Stimulated activated CD4-positive, alpha-beta T cell treated with anti-CD3 and anti-CD28 coated beads, Interleukin-2, amount 100 ng/mL, for 24 hours (primary cell): Measurements from ENCODE around the gene STEAP1B.
A peak's percentile ranks its signal among the peaks of the same experiment; 100 is the strongest.
"Not testable (repeated sequence)": the region's sequence is repeated elsewhere in the genome, so short reads cannot be mapped to it uniquely, and the experiment has no call there.

Source experiments
- DNase-seq, 2 donors: peaks; one replicate each; pipeline ENCODE4 v3.0.0-alpha.2; 2020

STEAP1B gene

DNA sequence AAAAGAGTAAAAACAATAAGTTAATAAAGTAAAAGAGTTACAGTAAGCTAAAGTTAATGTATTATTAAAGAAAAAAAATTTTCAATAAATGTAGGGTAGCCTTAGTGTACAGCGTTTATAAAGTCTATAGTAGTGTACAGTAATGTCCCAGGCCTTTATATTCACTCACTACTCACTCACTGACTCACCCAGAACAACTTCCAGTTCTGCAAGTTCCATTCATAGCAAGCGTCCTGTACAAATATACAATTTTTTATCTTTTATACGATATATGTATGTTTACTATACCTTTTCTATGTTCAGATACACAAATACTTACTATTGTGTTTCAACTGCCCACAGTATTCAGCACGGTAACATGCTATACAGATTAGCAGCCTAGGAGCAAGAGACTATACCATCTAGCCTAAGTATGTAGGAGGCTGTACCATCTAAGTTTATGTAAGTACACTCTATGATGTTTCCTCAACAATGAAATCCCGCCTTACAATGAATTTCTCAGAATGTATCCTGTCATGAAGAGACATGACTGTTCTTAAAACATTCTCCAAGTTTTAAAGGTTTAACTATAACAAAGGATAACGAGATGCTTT lies 3.6 kb downstream of the STEAP1B start:
- DNase-seq, result not testable (repeated sequence)

DNA sequence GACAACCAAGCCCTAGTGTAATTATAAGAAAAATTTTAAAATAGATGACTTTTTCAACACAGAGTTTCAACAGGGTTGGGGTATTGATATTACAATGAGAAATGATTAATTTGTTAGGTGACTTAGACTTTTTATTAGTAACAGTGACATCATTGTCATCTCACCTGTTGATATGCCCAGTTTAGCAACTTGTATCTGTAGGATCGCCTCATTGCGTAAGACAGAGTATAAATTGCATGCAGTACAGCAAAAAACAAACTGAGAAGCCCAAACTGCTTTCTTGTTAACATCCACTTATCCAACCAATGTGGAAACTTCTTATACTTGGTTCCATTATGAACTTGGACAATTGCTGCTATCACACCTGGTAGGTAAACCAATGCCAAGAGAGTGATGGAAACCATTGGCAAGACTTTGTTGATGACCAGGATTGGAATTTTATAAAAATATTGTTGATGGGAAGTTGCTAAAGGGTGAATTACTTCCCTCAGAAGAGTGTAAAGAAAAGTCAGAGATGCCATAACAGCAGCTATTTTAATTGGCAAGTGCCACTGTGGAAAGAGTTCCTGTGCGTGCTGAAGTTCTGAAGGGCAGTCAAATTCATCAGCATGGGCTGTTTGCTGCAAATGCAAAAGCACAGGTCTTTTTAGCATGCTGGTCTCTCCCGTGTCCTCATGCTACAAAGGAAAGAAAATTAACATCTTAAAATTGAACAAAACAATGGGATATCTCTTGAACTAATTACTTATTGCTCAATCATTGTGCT lies 6.6 kb downstream of the STEAP1B start:
- not testable (repeated sequence) for DNase-seq

DNA sequence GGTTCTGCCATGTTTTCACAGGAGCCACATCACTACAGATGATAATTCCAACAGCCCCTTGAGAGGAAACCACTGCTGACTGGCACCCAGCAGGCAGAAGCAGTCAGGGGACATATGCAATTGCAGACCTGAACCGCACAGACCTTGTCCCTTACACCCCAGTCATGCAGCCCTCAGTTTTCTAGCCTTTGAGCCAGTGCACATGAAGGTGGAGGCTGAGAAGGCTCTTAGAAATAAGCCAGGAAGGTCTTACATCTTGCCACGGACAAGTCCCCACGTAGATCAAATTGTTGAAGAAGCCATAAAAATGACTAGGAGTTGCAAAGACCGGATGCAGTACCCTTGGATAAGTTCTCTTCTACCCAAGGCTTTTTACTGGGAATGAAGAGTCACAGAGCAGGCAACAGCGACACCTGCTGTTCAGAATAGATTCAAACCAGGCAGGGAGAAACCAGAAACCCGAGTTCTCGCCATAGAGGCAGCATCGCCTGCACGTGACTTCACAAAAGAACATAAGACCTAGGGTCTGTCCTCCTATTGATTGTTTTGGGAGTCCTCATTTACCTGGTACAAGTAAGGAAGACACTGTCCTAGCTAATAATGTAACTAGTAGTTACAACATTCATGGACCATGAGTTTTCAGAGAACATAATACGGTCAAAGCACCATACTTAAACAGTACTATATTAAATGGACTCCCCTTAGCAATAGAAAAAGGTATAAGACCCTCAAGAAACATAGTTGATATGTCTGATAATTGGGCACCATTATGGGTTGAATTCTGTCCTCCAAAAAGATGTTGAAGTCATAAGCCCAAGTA lies 11.1 kb downstream of the STEAP1B start:
- peak; percentile 62 to 71 for DNase-seq

DNA sequence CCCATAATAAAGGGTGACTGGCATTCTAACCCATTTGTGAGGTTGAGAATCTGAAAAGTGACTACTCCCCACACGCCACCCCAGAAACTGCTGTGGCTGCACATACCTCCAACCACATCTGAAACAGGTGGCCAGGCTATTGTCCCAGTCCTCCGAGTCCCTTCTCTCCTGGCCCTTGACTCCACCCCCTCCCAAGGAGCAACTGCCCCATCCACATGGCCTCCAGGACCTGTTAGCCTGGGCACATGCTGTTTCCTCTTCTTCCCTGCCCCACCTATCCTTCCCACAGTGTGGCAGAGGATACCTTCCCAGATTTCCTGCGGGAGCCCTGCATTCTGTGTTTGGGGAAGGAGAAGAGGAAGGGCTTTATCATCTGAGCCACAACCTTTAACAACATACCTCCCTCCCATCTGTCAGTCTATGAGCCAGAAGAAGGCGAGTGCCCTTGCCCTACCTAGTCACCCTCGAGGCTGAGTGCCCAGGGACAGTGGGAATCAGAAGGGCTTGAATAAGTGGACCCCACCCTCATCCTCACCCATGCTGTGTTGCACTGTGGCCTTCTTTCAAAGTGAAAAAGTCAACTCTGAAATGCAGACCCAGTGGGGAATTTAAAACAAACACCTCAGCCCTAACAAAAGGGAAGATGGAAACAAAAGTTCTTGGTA lies 11.9 kb downstream of the STEAP1B start:
- no peak for DNase-seq

DNA sequence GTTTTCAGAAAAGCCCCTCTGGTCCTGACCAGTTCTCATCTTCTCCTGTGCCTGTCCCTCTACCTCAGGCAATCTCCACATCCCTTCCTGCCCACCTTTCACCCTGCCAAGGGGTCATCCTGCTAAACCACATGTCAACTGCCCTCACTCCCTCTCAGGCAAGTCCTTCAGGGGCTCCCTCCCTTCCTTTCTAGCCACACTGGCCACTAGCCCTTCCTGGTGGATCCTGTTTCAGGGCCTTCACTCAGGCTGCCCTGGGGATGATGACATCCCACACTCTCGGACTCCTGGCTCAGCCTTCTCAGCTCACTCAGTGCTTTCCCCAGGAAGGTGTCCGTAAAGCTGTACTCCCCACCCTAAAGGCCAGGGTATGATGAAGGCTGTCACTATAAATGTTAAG lies 13.4 kb downstream of the STEAP1B start:
- no peak for DNase-seq

DNA sequence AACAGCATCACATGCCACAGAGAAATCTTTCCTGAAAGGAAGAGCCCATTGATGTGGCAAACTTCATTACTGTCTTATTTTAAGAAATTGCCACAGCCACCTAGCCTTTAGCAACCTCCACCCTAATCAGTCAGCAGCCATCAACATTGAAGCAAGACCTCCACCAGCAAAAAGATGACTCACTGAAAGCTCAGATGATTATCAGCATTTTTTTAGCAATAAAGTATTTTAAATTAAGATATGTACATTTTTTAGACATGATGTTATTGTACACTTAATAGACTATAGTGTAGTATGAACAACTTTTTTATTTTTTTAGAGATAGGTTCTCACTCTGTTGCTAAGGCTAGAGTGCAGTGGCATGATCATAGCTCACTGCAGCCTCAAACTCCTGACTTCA lies 14.8 kb downstream of the STEAP1B start:
- DNase-seq, result no peak

DNA sequence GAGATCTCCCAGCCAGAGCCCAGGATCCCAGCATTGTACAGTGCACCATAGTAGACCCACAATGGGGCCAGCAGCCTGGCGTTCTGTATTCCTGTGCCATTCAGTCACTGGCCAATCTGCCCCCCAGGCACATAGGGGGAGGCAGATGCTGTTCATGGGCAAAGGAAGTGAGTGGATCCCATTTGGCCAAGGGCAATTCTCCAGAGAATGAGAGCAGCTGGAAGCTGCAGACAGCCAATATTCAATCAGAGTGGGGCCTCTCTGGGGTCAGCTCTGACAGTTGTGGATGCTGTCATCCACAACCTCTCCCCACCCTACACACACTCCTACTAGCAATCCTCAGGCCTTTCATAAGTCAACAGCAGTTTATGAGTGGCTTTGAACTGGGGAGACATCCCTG lies 17.5 kb downstream of the STEAP1B start:
- DNase-seq, result no peak

DNA sequence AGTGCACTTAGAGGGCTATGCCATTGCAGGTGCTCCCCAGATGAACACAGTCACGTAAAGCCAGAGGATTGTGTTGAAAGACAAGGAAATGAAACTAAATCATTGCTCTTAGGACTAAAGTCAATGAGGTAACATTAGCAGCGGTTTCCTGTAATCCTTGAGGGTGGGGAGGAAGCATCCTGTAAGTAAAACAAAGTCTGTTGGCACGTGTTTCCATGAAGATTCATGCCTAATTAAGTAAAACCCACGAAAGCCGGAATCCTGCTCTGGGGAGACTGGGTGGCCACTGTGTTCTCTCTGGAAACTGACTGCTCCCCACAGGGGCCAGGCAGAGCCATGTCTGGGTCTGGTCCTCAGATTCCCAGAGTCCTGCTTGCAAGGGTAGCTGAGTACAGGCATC lies 18.3 kb downstream of the STEAP1B start:
- DNase-seq, result no peak

DNA sequence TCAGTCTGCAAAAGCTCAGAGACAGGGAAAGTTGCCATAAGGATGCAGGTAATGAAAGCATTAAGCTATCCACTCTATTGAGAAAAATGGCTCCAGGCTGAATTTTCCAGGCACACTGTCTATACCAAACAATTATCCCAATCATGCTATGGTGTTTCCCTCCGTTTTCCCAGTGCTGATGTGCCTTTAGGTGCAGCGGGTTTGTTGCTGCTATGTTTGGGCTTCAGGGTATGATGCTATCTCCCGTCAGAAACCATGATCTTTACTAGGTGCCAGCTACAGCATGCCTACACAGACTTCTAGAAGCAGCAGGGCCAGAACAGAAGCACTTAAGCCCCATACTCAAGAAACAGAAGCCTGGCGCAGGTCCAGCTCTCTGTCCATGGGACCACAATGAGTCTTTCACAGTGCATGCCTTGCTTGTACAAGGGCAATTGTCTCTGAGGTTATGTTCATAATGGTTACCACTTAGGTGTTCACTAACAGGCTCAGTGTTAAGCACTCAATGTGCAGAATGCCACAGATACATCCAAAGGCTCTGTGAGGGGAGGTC lies 19.4 kb downstream of the STEAP1B start:
- no peak for DNase-seq

DNA sequence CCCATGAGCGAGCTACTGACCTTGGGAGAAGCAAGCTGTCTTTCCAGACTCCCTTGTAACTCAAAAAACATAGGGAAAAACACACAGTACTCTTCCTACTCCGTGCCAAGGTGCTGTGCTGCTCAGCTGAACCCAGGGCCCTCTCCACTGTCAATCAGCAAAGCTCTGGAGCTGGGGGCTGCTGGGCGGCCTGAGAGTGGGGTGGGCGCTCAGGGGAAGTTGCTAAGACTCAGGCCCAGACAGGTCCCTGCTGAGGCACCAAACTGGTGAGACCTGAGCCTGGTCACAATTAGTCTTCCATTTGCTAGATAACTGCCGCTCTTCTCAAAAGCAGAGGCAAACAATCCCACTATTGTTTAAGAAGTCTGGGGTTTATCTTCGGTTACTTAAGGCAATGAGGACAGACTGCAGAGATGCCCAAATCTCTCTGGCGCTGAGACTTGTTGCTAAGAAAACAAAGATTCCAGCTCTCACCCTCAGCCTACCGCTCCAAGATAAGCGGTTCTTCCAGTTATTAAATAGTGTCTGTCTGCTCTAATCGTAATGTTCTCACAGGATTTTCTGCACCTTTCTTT lies 22.0 kb downstream of the STEAP1B start:
- DNase-seq, result no peak

DNA sequence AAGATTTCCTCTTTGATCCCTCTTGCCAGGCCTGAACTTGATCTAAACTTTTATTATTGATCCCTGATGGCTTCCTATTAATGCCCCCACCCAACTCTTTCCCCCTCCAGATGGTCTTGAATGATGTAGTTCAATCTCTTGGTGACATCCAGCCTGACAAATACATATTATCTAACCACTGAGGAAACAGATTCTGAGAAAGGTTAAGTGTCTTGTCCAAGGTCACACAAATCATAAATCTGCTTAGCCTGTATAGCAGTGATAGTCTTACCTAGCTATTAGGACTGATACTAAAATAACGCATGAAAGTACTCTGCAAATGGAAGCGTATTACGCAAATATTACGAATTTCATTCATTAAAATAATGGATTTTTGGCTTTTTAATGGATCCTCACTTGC lies 22.7 kb downstream of the STEAP1B start:
- DNase-seq, result no peak

DNA sequence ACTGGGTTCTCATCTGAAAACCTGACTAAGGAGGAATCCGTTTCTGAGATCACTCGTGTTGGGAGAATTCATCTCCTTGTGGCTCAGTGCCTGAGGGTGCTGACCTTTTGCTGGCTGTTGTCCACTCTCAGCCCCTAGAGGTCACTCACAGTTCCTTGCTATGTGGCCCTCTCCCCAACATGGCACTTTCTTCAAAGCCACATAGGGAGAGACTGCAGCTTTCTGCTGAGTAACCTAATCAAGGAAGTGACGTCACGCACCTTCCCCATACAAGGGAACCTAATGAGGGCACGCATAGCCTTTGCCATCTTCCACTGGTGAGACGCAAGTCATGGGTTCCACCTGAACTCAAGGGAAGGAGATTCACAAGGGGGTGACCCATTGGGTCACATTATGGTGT lies 23.2 kb downstream of the STEAP1B start:
- no peak for DNase-seq

DNA sequence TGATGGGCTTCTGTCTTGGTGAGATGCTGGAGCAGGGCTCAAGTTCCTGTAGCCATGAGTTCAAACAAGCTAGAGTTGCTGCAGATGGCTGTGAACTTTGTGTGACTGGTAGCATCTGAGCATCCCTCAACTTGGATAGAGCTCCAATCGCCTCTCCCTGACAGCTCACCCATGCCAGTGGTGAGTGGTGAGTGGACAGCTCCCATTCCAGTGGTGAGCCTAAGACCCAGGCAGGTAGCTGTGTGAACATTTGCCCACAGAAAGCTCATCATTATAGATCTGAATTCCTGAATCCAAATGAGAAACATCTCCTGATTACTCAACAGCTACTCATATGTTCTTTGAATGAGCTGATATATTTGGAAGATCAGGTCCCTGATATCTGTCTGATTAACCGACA lies 25.3 kb downstream of the STEAP1B start:
- DNase-seq, result no peak

DNA sequence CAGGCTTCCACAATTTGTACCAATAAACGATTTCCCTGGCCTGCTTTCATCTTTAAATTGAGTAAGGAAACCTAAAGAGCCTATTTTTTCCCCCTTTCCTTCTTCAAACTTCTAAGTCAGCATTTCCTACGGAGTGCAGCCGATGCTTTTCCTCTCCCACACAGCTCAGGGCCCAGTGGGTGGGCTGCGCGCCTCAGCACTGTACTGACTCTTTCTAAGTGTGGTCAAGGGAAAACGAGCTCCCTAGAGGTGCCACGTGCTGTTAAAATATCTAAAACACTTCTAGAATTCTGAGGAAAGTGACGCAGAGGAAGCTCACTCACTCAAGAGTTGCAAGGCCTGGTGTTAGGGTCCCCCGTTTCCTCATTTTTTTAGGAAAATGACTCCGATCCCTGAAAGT lies 29.0 kb downstream of the STEAP1B start:
- no peak for DNase-seq

DNA sequence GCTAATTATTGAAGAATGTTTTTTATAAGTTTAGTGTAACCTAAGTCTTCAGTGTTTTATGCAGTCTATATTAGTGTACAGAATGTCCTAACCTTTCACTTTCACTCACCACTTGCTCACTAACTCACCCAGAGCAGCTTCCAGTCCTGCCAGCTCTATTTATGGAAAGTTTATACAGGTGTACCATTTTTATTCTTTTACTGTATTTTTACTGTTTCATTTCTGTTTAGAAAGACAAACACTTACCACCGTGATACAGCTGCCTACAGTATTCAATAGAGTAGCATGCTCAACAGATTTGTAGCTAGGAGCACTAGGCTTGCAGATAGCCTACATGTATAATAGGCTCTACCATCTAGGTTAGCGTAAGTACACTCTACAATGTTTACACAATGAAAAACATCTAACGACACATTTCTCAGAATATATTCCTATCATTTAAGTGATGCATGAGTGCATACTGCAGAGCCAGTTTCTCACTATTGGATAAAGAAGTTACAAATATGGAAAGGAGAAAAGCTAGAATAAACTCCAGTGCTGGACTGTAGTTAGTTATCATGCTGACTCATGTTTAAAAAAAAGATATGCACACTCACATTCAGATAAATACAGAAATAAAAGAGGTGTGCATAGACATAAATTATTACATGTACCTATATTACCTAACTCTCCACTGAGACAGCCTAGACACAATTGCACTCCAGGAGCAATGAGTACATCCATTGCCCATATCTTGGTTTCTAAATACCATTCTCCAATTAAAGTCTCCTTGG lies 30.4 kb downstream of the STEAP1B start:
- DNase-seq, result no peak

DNA sequence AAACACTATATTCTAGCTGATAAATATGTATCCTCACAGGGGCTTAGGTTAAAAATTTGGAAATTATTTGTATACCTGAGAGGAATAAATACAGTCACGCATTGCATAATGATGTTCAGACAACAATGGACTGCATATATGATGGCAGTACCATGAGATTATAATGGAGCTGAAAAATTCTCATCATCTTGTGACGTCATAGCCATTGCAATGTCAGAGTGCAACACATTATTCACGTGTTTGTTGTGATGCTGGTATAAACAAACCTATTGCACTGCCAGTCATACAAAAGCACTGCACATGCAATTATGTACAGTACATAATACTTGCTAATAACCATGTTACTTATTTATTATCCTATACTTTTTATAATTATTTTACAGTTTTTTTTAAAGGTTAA lies 31.4 kb downstream of the STEAP1B start:
- DNase-seq, result no peak

DNA sequence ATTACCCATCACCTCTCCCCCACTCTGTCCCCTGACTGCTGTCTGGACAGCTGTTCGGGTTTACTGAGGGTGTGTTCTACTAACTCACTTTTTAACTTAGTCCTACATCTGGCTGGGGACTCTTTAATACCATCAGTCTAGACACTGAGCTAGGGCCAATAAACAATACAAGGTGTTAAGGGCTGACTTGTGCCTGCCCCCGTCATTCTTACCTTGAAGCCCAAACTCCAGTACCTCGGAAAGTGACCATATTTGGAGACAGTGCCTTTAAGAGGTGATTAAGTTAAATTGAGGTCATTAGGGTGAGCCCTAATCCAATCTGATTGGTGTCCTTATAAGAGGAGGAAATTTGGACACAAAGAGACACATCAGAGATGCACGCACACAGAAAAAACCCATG lies 35.7 kb downstream of the STEAP1B start:
- no peak for DNase-seq

DNA sequence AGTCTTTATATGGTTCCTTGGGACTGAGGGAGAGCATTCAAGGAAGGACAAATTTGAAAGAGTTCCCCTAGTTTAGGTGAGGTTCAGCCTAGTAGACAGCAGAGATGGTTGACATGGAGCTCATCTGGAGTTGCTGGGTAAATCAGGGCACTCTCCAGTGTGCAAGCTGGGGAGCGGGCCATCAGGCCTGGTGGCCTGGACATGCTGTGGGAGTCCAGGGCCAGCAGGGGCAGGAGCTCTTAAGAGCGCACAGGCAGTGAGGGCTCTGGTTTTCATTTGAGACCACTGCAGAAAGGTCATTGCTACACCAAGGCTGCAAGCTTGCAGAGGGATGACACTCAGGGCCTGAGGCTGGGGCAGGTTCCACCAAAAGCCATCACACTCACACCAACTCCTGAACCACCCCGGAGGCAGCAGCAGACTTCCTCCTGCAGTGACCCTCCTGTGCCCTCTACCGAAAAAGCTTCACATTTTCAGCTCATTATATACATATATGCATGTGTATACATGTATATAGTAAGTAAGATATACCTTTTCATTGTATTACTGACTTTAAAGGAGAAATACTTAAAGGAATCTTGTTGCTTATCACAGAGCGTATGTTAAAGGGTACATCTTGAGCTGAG lies 39.5 kb downstream of the STEAP1B start:
- DNase-seq, result no peak

DNA sequence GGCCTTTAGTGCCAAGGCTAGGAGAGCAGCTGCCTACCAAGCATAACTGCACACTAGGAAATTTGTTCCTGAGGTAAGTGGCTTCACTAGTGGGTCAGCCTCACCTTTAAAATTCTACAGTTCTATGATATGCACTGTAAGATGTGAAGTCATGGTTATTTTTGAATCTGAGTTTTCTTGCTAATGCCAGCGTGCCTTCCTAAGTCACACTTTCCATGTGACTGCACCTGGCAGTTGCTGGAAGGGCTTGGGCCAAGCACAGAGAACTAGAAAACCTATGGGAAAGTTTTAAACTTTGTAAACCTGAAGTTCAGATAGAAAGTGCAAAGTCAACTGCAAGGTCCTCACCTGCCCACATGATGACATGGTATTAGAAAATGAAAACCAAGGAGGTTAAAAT lies 42.5 kb downstream of the STEAP1B start:
- DNase-seq, result no peak

DNA sequence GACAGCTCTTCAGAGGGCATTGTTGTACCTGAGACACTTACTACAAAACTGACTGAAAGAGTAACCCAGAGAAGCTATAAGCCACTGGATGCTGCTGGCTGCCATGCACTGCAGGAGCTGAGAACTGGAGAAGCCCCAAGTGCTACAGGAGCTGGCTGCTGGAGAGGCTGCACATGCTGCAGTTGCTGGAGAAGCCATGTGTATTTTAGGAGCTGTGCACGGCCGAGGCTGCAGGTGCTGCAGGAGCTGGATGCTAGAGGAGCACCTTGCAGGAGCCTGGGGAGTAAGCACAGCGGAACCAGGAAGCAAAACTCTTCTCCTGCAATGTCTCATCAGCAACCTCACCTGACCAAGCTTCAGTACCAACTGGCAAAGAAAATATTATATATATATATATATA lies 45.5 kb downstream of the STEAP1B start:
- DNase-seq, result no peak

DNA sequence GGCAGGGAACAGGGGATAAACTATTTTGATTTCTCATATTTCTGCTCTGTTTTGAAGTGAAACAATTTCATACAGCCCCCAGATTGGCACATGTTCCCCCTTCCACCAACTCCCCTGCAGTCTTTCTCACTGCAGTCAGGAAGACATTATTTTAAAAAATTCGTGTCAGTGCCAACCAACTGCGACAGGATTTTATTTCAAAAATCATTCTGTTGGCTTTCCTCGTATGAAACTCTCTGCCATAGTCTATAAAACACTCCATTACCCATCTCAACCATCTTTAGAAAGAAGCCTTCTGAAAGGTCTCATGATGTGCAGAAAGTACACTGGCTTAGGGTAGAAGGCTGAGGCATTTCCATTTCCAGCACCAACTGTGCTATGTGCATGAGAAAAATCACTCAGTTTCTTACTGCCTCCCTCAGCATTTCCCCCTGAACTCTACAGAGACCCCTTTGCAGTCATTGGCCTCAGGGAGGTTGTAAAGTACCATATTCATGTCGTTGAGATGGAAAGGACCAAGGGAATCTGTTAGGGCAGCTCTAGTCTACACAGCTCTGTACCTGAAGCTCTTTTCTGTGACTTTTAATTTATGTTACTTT lies 46.9 kb downstream of the STEAP1B start:
- no peak for DNase-seq
